ENCODE measurements around the gene MAPK11.

DNA sequence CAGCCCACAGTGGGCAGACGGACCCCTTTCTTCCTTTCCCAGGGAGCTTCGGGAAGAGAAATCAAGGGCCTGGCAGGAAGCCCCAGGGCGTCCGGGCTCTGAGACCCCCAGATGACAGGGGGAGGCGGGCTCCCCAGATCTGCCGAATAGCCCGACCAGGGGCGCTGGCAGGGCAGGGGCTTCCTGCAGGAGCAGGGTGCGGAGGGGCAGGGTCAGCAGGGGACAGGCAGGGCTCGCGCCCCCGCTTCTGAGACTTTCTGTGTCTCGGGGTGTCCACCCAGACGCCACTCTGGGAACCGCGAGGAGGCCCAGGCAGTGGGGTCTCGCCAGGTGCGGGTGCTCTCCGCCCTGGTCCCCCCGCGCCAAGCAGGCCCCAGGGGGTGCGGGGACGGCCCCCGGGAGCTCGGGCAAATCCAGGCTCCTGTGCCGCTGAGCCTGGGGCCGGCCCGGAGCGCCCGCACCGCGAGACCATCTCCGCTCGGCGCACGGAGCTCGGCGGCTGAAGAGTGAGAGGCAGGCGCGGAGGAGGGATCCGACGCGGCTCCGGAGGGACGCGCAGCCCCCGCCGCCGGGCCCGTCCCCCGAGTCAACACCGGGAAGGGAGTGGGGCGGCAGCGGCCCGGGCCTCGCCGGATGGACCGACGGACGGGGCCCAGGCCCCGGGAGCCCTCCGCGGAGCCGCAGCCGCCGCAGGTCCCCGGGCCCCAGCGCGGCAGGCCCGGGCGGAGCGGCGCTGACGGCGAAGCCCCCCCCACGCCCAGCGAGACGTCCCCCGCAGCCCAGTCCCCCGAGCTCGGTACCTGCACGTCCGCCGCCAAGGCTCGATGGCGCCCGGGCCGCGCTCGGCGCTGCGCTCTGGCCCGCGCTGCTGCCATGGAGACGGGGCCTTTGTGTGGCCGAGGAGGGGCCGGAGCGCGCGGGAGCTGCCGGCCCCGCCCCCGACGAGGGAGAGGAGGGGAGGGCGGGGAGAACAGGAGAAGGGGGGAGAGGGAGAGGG, 36.9 kb upstream of the MAPK11 start, which contains the start of gene PLXNB2:
- no peak for TF ChIP-seq EZH2 (IDR thresholded peaks at IDR 0.05; ENCODE audit: low read length, missing control alignments)
- no peak for TF ChIP-seq CTCF (conservative IDR thresholded peaks at IDR 0.05 in 1 of 2, IDR thresholded peaks at IDR 0.05 in 1 of 2; ENCODE audit: low read depth in 1 of 2, low read length in 2 of 2)

All from fibroblast of lung (primary cell).